GM18909 (cell line): ENCODE data around the gene SNX21.
"Not testable (repeated sequence)": the region's sequence is repeated elsewhere in the genome, so short reads cannot be mapped to it uniquely, and the experiment has no call there.

Experiments
- ATAC-seq: cut with Tn5 transposase; IDR thresholded peaks from one replicate; pipeline ENCODE4 v1.9.1; 2021; ENCODE audit warnings: mild to moderate bottlenecking; ENCODE audit not compliant: unreplicated experiment, poor library complexity

The SNX21 gene

GRCh38 chr20:45833030-45833882, at the start of gene SNX21:
SNX21 (plus strand) TSS chr20:45833799; CDS start chr20:45833920, 121 bp downstream.
- no peak for ATAC-seq

GRCh38 chr20:45788351-45788750, 45.2 kb upstream of the SNX21 start:
- ATAC-seq, result no peak

GRCh38 chr20:45792317-45793118, 41.1 kb upstream of the SNX21 start:
- ATAC-seq, result no peak

- ATAC-seq, result no peak
Observed at GRCh38 chr20:45796337-45797065, 37.1 kb upstream of the SNX21 start.

- not testable (repeated sequence) for ATAC-seq
Observed at GRCh38 chr20:45797510-45797909, 36.1 kb upstream of the SNX21 start.

GRCh38 chr20:45797955-45798354, 35.6 kb upstream of the SNX21 start:
- not testable (repeated sequence) for ATAC-seq

- ATAC-seq, result no peak
Observed at GRCh38 chr20:45798935-45799642, 34.5 kb upstream of the SNX21 start.

GRCh38 chr20:45801851-45802250, 31.7 kb upstream of the SNX21 start:
- no peak for ATAC-seq

GRCh38 chr20:45810191-45810970, 23.2 kb upstream of the SNX21 start:
- ATAC-seq, result no peak

GRCh38 chr20:45812157-45813005, 21.2 kb upstream of the SNX21 start, which contains the start of gene UBE2C:
UBE2C (plus strand) TSS chr20:45812644; CDS start chr20:45812696, 52 bp downstream.
- peak; percentile 98 for ATAC-seq

GRCh38 chr20:45813006-45813340, 20.6 kb upstream of the SNX21 start:
- no peak for ATAC-seq

- no peak for ATAC-seq
Observed at GRCh38 chr20:45813489-45813888, 20.1 kb upstream of the SNX21 start.

- ATAC-seq, result no peak
Observed at GRCh38 chr20:45814314-45814713, 19.3 kb upstream of the SNX21 start.

GRCh38 chr20:45816951-45817350, 16.6 kb upstream of the SNX21 start:
- ATAC-seq, result no peak

GRCh38 chr20:45817376-45818194, 16.0 kb upstream of the SNX21 start:
- ATAC-seq, result no peak

GRCh38 chr20:45818239-45818638, 15.4 kb upstream of the SNX21 start:
- no peak for ATAC-seq

GRCh38 chr20:45819466-45819865, 14.1 kb upstream of the SNX21 start:
- no peak for ATAC-seq

- ATAC-seq, result no peak
Observed at GRCh38 chr20:45821947-45822346, 11.7 kb upstream of the SNX21 start.
